Measurements from ENCODE around the gene SNAP91. TPM values are rescaled to one million over a fixed set of nuclear protein-coding genes. Genes with fewer than 3 reads are reported as not detected.

SNAP91 gene
- total RNA-seq, 4 donors from 2014 or later, result not detected

DNA sequence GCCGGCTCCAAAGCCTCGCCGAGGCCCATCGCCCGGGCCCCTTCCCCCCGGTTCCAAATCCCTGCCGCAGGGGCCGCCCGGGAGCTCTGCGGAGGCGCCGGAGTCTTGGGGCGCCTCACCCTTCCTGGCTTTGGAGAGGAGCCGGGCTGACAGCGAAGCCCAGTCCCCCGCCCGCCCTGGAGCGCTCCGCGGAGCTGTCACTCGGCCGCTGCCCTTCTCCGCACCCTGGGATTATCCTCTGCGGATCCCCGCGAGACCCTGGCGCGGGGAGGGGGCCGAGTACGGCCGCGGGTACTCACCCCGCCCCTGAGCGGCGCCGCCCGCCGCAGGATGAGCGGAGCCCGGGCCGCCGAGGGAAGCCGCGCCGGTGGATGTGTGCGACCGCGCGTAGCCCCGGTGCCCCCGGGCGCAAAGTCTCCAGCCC is 343 bp downstream of the SNAP91 start:
- 0% methylated on average over 6 of the region's 52 CpGs; no CpG with 5 or more reads in 1 of the 2 donors for WGBS, 2 donors
- intact Hi-C loops (cut with DNase I; ENCODE audit: low total_unique reads), result no loop called here

DNA sequence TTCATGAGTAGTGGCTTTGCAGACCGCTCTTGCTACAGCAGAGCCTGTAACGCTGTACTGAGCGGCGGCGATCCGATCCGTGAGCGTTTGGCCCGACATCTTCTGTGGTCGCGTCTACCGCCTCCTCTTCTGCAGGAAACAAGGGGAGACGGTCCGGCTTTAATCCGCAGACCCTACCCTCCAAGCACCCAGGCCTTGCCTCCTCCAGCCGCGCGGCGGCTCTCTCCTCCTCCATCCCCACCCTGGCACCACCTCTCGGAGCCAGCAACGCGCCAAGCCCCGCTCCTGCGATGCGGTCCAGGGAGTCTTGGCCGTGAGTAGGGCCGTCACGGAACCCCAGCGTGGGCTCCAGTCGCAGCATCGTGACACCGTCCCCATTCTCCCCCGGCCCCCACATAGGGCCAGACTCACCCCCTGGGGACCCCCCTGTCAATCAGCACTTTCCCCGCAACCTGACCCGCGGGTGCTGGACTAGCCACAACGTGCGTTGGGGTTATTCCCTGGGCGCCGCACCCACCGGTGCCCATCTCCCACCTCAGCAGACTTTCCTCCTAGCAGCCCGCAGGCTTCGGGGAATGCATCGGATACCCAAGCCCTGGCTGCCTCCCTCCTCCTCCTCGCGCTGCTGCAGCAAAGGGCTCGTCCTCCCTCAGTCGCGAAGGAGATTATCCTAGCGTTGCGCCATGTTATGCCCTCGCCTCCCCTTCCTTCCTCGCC is 914 bp downstream of the SNAP91 start:
- peak overlapping the region; percentile 15 for H3K4me3 ChIP-seq (ENCODE audit: low read depth, poor library complexity, severe bottlenecking)
- intact Hi-C loops (cut with DNase I; ENCODE audit: low total_unique reads), result no loop called here
- WGBS, 2 donors, result 2 to 5% methylated on average over 44 to 49 of the region's 53 CpGs
- TF ChIP-seq, protein P1, sequence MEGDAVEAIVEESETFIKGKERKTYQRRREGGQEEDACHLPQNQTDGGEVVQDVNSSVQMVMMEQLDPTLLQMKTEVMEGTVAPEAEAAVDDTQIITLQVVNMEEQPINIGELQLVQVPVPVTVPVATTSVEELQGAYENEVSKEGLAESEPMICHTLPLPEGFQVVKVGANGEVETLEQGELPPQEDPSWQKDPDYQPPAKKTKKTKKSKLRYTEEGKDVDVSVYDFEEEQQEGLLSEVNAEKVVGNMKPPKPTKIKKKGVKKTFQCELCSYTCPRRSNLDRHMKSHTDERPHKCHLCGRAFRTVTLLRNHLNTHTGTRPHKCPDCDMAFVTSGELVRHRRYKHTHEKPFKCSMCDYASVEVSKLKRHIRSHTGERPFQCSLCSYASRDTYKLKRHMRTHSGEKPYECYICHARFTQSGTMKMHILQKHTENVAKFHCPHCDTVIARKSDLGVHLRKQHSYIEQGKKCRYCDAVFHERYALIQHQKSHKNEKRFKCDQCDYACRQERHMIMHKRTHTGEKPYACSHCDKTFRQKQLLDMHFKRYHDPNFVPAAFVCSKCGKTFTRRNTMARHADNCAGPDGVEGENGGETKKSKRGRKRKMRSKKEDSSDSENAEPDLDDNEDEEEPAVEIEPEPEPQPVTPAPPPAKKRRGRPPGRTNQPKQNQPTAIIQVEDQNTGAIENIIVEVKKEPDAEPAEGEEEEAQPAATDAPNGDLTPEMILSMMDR (IDR thresholded peaks at IDR 0.05), result no peak
- TF ChIP-seq POLR2A (IDR thresholded peaks at IDR 0.05), result no peak
- no peak for DNase-seq (ENCODE audit: low spot score in 2 of 2)

More for the DNA sequence above, 343 bp downstream of the SNAP91 start:
- no peak for DNase-seq (ENCODE audit: low spot score in 2 of 2)
- H3K4me3 ChIP-seq (ENCODE audit: low read depth, poor library complexity, severe bottlenecking), result peak overlapping the region; percentile 15
- no peak for TF ChIP-seq POLR2A (IDR thresholded peaks at IDR 0.05)
- TF ChIP-seq, protein P1 (IDR thresholded peaks at IDR 0.05), result no peak

DNA sequence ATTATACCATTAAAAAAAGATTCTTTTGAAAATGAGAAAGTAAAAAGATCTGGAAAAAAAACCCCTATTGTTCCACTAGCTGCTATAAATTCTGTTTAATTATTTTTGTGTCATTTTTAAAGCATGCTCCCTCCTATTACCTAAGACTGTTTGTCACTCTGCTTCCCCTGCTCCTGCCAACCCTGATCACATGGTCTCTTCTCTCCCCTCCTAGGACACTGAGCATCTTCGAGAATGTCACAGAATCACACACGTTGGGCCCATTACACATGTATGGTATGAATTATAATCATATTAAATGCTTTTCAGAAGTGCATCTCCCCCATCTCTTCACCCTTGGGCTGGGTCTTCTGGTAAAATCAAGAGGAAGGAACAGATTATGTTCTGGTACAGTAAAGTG is 6.2 kb downstream of the SNAP91 start:
- DNase-seq (ENCODE audit: low spot score in 2 of 2), result no peak
- no peak overlapping the region for H3K4me3 ChIP-seq (ENCODE audit: low read depth, poor library complexity, severe bottlenecking)
- TF ChIP-seq, protein P1 (IDR thresholded peaks at IDR 0.05), result no peak
- no peak for TF ChIP-seq POLR2A (IDR thresholded peaks at IDR 0.05)
- 30 to 50% methylated on average over 2 of the region's 2 CpGs for WGBS, 2 donors
- intact Hi-C loops (cut with DNase I; ENCODE audit: low total_unique reads), result no loop called here

DNA sequence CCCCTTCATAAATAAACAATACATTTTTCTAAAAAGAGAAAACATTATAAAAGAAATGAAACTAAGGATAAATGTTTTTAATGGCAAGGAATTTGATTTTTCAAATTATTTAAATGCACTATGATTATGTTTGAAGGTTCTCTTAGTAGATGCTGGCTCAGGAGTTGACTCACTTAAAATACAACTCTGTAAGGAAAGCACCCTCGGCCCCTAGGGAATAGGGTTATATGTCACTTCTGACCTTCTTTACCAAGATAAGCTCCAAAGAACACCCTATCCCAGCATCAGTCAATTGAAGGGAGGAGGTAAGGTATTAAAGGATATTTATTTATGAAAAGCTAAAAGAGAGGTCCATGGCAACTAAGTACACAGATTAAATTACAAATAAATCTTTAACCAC is 6.8 kb downstream of the SNAP91 start:
- WGBS, 2 donors, result 72 to 75% methylated on average over 1 of the region's 1 CpG
- DNase-seq (ENCODE audit: low spot score in 2 of 2), result no peak
- intact Hi-C loops (cut with DNase I; ENCODE audit: low total_unique reads), result no loop called here
- no peak for TF ChIP-seq POLR2A (IDR thresholded peaks at IDR 0.05)
- TF ChIP-seq, protein P1 (IDR thresholded peaks at IDR 0.05), result no peak
- H3K4me3 ChIP-seq (ENCODE audit: low read depth, poor library complexity, severe bottlenecking), result no peak overlapping the region

DNA sequence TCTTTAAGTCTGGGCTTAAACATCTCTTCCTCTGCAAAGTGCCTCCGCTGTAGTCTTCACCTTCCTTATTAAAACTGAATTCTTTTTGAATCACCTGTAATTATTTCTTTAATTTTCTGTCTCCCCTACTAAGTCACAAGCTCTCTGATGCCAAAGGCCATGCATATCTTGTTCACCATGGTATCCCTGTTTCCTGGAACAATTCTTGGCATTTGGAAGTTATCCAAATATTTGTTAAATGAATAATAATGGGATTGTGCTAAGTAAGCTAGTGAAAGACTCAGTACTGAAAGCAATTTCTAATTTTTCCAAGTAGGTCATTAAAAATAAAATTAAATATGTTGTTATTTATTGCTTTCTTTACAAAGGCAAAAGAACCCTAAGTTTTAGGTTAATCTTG is 12.2 kb downstream of the SNAP91 start:
- no peak overlapping the region for H3K4me3 ChIP-seq (ENCODE audit: low read depth, poor library complexity, severe bottlenecking)
- TF ChIP-seq, protein P1 (IDR thresholded peaks at IDR 0.05), result no peak
- no peak for TF ChIP-seq POLR2A (IDR thresholded peaks at IDR 0.05)
- no peak for DNase-seq (ENCODE audit: low spot score in 2 of 2)
- WGBS, 2 donors, result 88 to 96% methylated on average over 1 of the region's 1 CpG
- intact Hi-C loops (cut with DNase I; ENCODE audit: low total_unique reads), result no loop called here

DNA sequence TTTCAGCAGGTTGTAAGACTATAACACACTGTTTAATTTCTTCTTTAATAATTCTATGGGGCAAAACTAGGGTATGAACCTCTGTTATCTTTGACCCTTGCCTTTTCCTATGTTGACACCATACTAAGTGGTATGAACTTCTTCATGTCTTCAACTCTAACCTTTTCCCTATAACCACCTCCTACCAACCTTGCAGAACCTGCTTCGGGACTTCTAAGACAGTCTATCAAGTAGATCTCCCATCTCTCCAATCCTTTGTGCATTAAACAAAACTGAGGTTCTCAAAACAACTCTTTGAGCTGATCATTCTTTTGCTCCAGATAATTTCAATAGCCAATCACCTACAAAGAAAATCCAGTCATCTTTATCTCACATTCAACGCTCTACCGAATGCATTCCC is 23.4 kb downstream of the SNAP91 start:
- WGBS, 2 donors, result 91 to 94% methylated on average over 3 of the region's 3 CpGs
- H3K4me3 ChIP-seq (ENCODE audit: low read depth, poor library complexity, severe bottlenecking), result no peak overlapping the region
- DNase-seq (ENCODE audit: low spot score in 2 of 2), result no peak
- intact Hi-C loops (cut with DNase I; ENCODE audit: low total_unique reads), result no loop called here
- TF ChIP-seq POLR2A (IDR thresholded peaks at IDR 0.05), result no peak
- TF ChIP-seq, protein P1 (IDR thresholded peaks at IDR 0.05), result no peak

Data from lower leg skin (tissue), 4 donors.